Fibroblast of the conjunctiva (primary cell): ENCODE results near the gene SYNPO2.
"Not testable (repeated sequence)": the region's sequence is repeated elsewhere in the genome, so short reads cannot be mapped to it uniquely, and the experiment has no call there.

ENCODE experiments used
- DNase-seq: peaks from one replicate; pipeline ENCODE4 v3.0.0-alpha.2; 2010; ENCODE audit warnings: low read depth

Gene SYNPO2

GRCh38 chr4:118974758-118975157 is 86.1 kb downstream of the SYNPO2 start:
- no peak for DNase-seq

GRCh38 chr4:118975449-118976192 is 87.0 kb downstream of the SYNPO2 start:
- DNase-seq: no peak

- DNase-seq: not testable (repeated sequence)
Measured at GRCh38 chr4:118976193-118976560, 87.5 kb downstream of the SYNPO2 start.

GRCh38 chr4:118977100-118977499 is 88.4 kb downstream of the SYNPO2 start:
- DNase-seq: not testable (repeated sequence)

GRCh38 chr4:118979712-118980111 is 91.1 kb downstream of the SYNPO2 start:
- DNase-seq: no peak

- no peak for DNase-seq
Measured at GRCh38 chr4:118981171-118981838, 92.7 kb downstream of the SYNPO2 start.

- peak; percentile 69 for DNase-seq
Measured at GRCh38 chr4:118981839-118982381, 93.3 kb downstream of the SYNPO2 start.

GRCh38 chr4:118983293-118983692 is 94.6 kb downstream of the SYNPO2 start:
- DNase-seq: no peak

- DNase-seq: no peak
Measured at GRCh38 chr4:118983831-118984230, 95.2 kb downstream of the SYNPO2 start.

GRCh38 chr4:118985170-118986000 is 96.7 kb downstream of the SYNPO2 start:
- DNase-seq: no peak

GRCh38 chr4:118987959-118988634 is 99.4 kb downstream of the SYNPO2 start:
- DNase-seq: no peak

GRCh38 chr4:118988635-118988972 is 100.0 kb downstream of the SYNPO2 start:
- no peak for DNase-seq

GRCh38 chr4:118989098-118990080 is 100.7 kb downstream of the SYNPO2 start:
- DNase-seq: peak; percentile 53

GRCh38 chr4:118991686-118992085 is 103.0 kb downstream of the SYNPO2 start:
- DNase-seq: no peak

- no peak for DNase-seq
Measured at GRCh38 chr4:118992149-118992548, 103.5 kb downstream of the SYNPO2 start.

- DNase-seq: no peak
Measured at GRCh38 chr4:118993333-118993732, 104.7 kb downstream of the SYNPO2 start.

- DNase-seq: no peak
Measured at GRCh38 chr4:118994030-118994429, 105.4 kb downstream of the SYNPO2 start.

GRCh38 chr4:118995693-118996391 is 107.2 kb downstream of the SYNPO2 start:
- DNase-seq: no peak

- no peak for DNase-seq
Measured at GRCh38 chr4:118997601-118998000, 108.9 kb downstream of the SYNPO2 start.

GRCh38 chr4:118999919-119000318 is 111.3 kb downstream of the SYNPO2 start:
- DNase-seq: no peak
